PC-9 (cell line): Measurements from ENCODE around the gene KRT15.

Source experiments
- EZH2 ChIP-seq: fragments of 200-600 bp; sonication (generic); IDR thresholded peaks from 2 replicates; pipeline ENCODE4 v1.8.0; 2017; ENCODE audit warnings: antibody characterized with exemption, low read depth
- TF ChIP-seq, protein P1 (sequence below): fragments of 200-600 bp; sonication (generic); conservative IDR thresholded peaks from 2 replicates; pipeline ENCODE4 v1.6.1; 2017; ENCODE audit warnings: mixed run types, antibody characterized with exemption, mild to moderate bottlenecking, moderate library complexity

DNA sequence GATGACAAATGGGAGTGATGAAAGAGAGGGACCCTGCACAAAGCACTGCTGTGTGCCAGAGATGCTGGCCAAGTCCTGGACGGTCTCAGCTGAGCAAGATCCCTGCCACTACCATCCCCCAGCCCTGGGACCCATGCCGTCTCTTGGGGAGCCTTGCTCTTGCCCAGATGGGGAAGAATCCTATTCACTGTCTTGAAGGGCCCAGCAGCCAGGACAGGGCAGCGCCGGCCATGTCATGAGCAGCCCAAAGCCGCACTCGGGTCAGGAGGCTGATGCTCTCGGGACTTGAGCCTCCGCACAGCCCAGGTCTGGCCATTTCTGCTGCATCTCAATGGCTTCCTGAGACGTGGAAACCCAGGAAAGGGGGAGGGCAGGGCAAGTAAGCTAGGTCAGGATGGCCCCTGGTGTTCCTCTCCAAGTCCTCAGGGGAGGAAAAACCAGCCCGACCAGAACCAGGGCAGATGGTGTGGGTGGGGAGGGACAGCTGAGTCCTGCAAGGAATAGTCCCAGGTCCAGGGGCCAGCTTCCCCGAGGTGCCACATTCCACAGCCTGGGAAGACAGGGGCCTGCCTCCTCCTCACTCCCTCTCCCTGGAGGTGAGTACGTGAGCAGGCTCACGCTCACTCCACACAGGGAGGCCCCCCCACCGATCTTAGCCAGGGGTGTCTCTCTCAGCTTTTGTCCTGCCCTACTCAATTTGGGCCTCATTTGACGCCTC lies 17.2 kb upstream of the KRT15 start:
- TF ChIP-seq, protein P1, sequence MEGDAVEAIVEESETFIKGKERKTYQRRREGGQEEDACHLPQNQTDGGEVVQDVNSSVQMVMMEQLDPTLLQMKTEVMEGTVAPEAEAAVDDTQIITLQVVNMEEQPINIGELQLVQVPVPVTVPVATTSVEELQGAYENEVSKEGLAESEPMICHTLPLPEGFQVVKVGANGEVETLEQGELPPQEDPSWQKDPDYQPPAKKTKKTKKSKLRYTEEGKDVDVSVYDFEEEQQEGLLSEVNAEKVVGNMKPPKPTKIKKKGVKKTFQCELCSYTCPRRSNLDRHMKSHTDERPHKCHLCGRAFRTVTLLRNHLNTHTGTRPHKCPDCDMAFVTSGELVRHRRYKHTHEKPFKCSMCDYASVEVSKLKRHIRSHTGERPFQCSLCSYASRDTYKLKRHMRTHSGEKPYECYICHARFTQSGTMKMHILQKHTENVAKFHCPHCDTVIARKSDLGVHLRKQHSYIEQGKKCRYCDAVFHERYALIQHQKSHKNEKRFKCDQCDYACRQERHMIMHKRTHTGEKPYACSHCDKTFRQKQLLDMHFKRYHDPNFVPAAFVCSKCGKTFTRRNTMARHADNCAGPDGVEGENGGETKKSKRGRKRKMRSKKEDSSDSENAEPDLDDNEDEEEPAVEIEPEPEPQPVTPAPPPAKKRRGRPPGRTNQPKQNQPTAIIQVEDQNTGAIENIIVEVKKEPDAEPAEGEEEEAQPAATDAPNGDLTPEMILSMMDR: no peak
- TF ChIP-seq EZH2: no peak
